H1 (cell line): ENCODE measurements around the gene POLD4. TPM values are rescaled to one million over a fixed set of nuclear protein-coding genes. Genes with fewer than 3 reads are reported as not detected.

ENCODE experiments used
- CTCF ChIA-PET: fragments of 300-600 bp; sonication (Branson Sonifier 250); formaldehyde crosslinking; loops from one replicate; lab custom pipeline; 2021; ENCODE audit not compliant: partially characterized antibody; lab: Charles Lee
- POLR2A ChIA-PET: fragments of 300-600 bp; sonication (Branson Sonifier 250); formaldehyde crosslinking; loops from one replicate; lab custom pipeline; 2021; ENCODE audit warnings: inconsistent platforms; ENCODE audit not compliant: partially characterized antibody; lab: Charles Lee
- DNase-seq, 2 experiments: peaks; one replicate each; pipeline versions ENCODE4 v3.0.0 to v3.0.0-alpha.2; 2010 to 2022; ENCODE audit warnings: low spot score in 2 of 2, low read depth in 1 of 2, mixed read lengths in 1 of 2
- FAIRE-seq: peaks from 2 replicates; lab custom pipeline; 2011; peaks lifted over from hg19 to GRCh38; lab: Jason Lieb, UNC
- H2AFZ ChIP-seq: 2 replicates; pipeline ENCODE4 v1.8.1; 2012; ENCODE audit warnings: low read length, inconsistent platforms
- H2AK5ac ChIP-seq: 2 replicates; pipeline ENCODE4 v1.6.1; 2013; ENCODE audit warnings: low read depth, low read length
- H2BK120ac ChIP-seq: replicated peaks from 2 replicates; pipeline ENCODE3; 2013; ENCODE audit warnings: low read depth, low read length, inconsistent platforms
- H2BK12ac ChIP-seq: 2 replicates; pipeline ENCODE4 v1.6.1; 2013; ENCODE audit warnings: low read depth, low read length
- H2BK15ac ChIP-seq: 2 replicates; pipeline ENCODE4 v1.6.1; 2013; ENCODE audit warnings: low read length
- H2BK20ac ChIP-seq: 2 replicates; pipeline ENCODE4 v1.6.1; 2013; ENCODE audit warnings: low read length
- H2BK5ac ChIP-seq: 2 replicates; pipeline ENCODE4 v1.6.1; 2013; ENCODE audit warnings: low read depth, low read length
- H3K14ac ChIP-seq: 2 replicates; pipeline ENCODE4 v1.6.1; 2013; ENCODE audit warnings: inconsistent platforms; ENCODE audit not compliant: insufficient read length
- H3K18ac ChIP-seq: 2 replicates; pipeline ENCODE4 v1.6.1; 2013; ENCODE audit warnings: low read length; ENCODE audit errors: extremely low read depth
- H3K23ac ChIP-seq: 2 replicates; pipeline ENCODE4 v1.6.1; 2013; ENCODE audit warnings: inconsistent platforms; ENCODE audit not compliant: insufficient read length
- H3K23me2 ChIP-seq: 2 replicates; pipeline ENCODE4 v1.6.1; 2013; ENCODE audit warnings: low read depth, low read length
- H3K27ac ChIP-seq: 2 replicates; pipeline ENCODE4 v1.6.1; 2011; ENCODE audit warnings: low read depth, low read length, inconsistent platforms
- H3K27me3 ChIP-seq, 4 experiments: replicated peaks in 1 of 4; 1 replicate in 1 of 4; 2 replicates in 3 of 4; pipeline versions ENCODE4 v1.6.1 to v1.8.1; 2011 to 2013; ENCODE audit warnings: low read length in 3 of 4, mild to moderate bottlenecking in 3 of 4, inconsistent platforms in 2 of 4, mixed read lengths in 2 of 4, moderate library complexity in 1 of 4; ENCODE audit not compliant: control insufficient read depth in 3 of 4, insufficient read depth in 3 of 4; ENCODE audit errors: extremely low read depth in 1 of 4
- H3K36me3 ChIP-seq, 4 experiments: 2 replicates each; pipeline versions ENCODE4 v1.6.1 to v1.8.1; 2011 to 2013; ENCODE audit warnings: mild to moderate bottlenecking in 4 of 4, low read length in 3 of 4, moderate library complexity in 2 of 4, control low read depth in 1 of 4, inconsistent platforms in 1 of 4; ENCODE audit not compliant: insufficient read depth in 4 of 4, control insufficient read depth in 2 of 4
- H3K4ac ChIP-seq: replicated peaks from 2 replicates; pipeline ENCODE3; 2013; ENCODE audit warnings: low read length, low read depth, mixed read lengths, inconsistent platforms; ENCODE audit not compliant: insufficient read length
- H3K4me1 ChIP-seq, 4 experiments: replicated peaks in 1 of 4; 1 replicate in 1 of 4; 2 replicates in 3 of 4; pipeline versions ENCODE4 v1.6.1 to v1.8.1; 2011 to 2013; ENCODE audit warnings: low read length in 3 of 4, inconsistent platforms in 2 of 4, mixed read lengths in 1 of 4; ENCODE audit not compliant: insufficient read depth in 4 of 4, control insufficient read depth in 3 of 4
- H3K4me2 ChIP-seq, 2 experiments: 2 replicates each; pipeline versions ENCODE4 v1.6.1 to v1.8.1; 2011 to 2013; ENCODE audit warnings: low read depth in 2 of 2, low read length in 2 of 2, control low read depth in 1 of 2, inconsistent platforms in 1 of 2, mild to moderate bottlenecking in 1 of 2; ENCODE audit not compliant: insufficient read depth in 1 of 2
- H3K4me3 ChIP-seq, 4 experiments: fragments of 200-600, 300-600 bp in 1 of 4; sonication (generic), shearing (Covaris generic), sonication (Bioruptor Twin) in 1 of 4; 2 replicates each; pipeline versions ENCODE4 v1.5.1 to v1.8.1; 2011 to 2016; ENCODE audit warnings: low read length in 4 of 4, low read depth in 3 of 4, control low read depth in 2 of 4, inconsistent platforms in 2 of 4, mild to moderate bottlenecking in 2 of 4, mixed read lengths in 1 of 4, moderate library complexity in 1 of 4; ENCODE audit not compliant: insufficient read depth in 2 of 4; ENCODE audit errors: extremely low read depth in 1 of 4
- H3K56ac ChIP-seq: replicated peaks from 2 replicates; pipeline ENCODE3; 2013; ENCODE audit warnings: low read depth, mild to moderate bottlenecking, mixed read lengths, low read length, inconsistent platforms; ENCODE audit not compliant: insufficient read length
- H3K79me1 ChIP-seq: 2 replicates; pipeline ENCODE4 v1.6.1; 2013; ENCODE audit warnings: low read depth, low read length, control low read depth
- H3K79me2 ChIP-seq, 2 experiments: 2 replicates each; pipeline versions ENCODE4 v1.6.1 to v1.8.1; 2012 to 2013; ENCODE audit warnings: low read length in 2 of 2, mild to moderate bottlenecking in 2 of 2, inconsistent platforms in 1 of 2; ENCODE audit not compliant: insufficient read depth in 2 of 2, control insufficient read depth in 1 of 2
- H3K9ac ChIP-seq, 4 experiments: replicated peaks in 1 of 4; 1 replicate in 1 of 4; 2 replicates in 3 of 4; pipeline versions ENCODE4 v1.6.1 to v1.8.1; 2011 to 2013; ENCODE audit warnings: low read depth in 3 of 4, low read length in 3 of 4, control low read depth in 2 of 4, mild to moderate bottlenecking in 2 of 4, moderate library complexity in 2 of 4, inconsistent platforms in 1 of 4; ENCODE audit errors: extremely low read depth in 1 of 4
- H3K9me3 ChIP-seq, 2 experiments: 2 replicates each; pipeline versions ENCODE4 v1.6.1 to v1.8.1; 2012 to 2013; ENCODE audit warnings: mild to moderate bottlenecking in 2 of 2, moderate library complexity in 2 of 2, control low read depth in 1 of 2, inconsistent platforms in 1 of 2, low read depth in 1 of 2, low read length in 1 of 2, mixed read lengths in 1 of 2; ENCODE audit not compliant: insufficient read depth in 2 of 2
- H4K20me1 ChIP-seq, 2 experiments: replicated peaks in 1 of 2; 2 replicates each; pipeline versions ENCODE3 to v1.8.1; 2011 to 2013; ENCODE audit warnings: inconsistent platforms in 2 of 2, low read length in 2 of 2, mild to moderate bottlenecking in 1 of 2; ENCODE audit not compliant: insufficient read depth in 2 of 2, control insufficient read depth in 1 of 2
- H4K5ac ChIP-seq: 2 replicates; pipeline ENCODE4 v1.6.1; 2013; ENCODE audit warnings: low read length, low read depth, mixed read lengths, inconsistent platforms; ENCODE audit not compliant: insufficient read length
- H4K8ac ChIP-seq: 2 replicates; pipeline ENCODE4 v1.8.0; 2013; ENCODE audit warnings: mild to moderate bottlenecking, moderate library complexity, low read length, inconsistent platforms; ENCODE audit not compliant: insufficient read depth; ENCODE audit errors: extremely low read depth
- H4K91ac ChIP-seq: replicated peaks from 2 replicates; pipeline ENCODE3; 2013; ENCODE audit warnings: low read length, mixed read lengths, inconsistent platforms; ENCODE audit not compliant: insufficient read length
- BACH1 ChIP-seq: IDR thresholded peaks from 2 replicates; pipeline ENCODE4 v1.6.1; 2012; ENCODE audit warnings: low read length, improper control_type of control experiment
- CEBPB ChIP-seq: IDR thresholded peaks from 2 replicates; pipeline ENCODE4 v1.6.1; 2012; ENCODE audit warnings: low read depth, low read length
- CREB1 ChIP-seq: IDR thresholded peaks from 2 replicates; pipeline ENCODE4 v1.6.1; 2012; ENCODE audit warnings: inconsistent platforms
- POLR2A ChIP-seq, 2 experiments: IDR thresholded peaks; 1 replicate in 1 of 2; 2 replicates in 1 of 2; pipeline ENCODE4 v1.6.1; 2011; ENCODE audit warnings: low read depth in 2 of 2, low read length in 2 of 2, mild to moderate bottlenecking in 2 of 2; ENCODE audit errors: control extremely low read depth in 1 of 2
- SAP30 ChIP-seq: fragments of 300-600 bp; sonication (generic); IDR thresholded peaks from 2 replicates; pipeline ENCODE4 v1.7.1; 2012; ENCODE audit warnings: low read length, moderate library complexity, mild to moderate bottlenecking, inconsistent platforms; ENCODE audit not compliant: insufficient read depth, insufficient replicate concordance
- SIRT6 ChIP-seq: IDR thresholded peaks from one replicate; pipeline ENCODE4 v1.7.1; 2012; ENCODE audit warnings: low read length, inconsistent platforms
- SIX5 ChIP-seq: IDR thresholded peaks from 2 replicates; pipeline ENCODE4 v1.6.1; 2011; ENCODE audit warnings: mild to moderate bottlenecking, low read depth, low read length
- SP2 ChIP-seq: IDR thresholded peaks from 2 replicates; pipeline ENCODE4 v1.6.1; 2012; ENCODE audit warnings: mild to moderate bottlenecking, low read length, inconsistent platforms
- TCF12 ChIP-seq: IDR thresholded peaks from 2 replicates; pipeline ENCODE4 v1.6.1; 2011; ENCODE audit warnings: low read depth, mild to moderate bottlenecking, low read length
- USF2 ChIP-seq: IDR thresholded peaks from 2 replicates; pipeline ENCODE4 v1.6.1; 2011; ENCODE audit warnings: low read length, improper control_type of control experiment
- WGBS, 2 experiments: shearing (Covaris generic) in 1 of 2; methylation state at CpG; one replicate each; pipeline versions ENCODE4 v1.1.6 to v1.1.7; 2013 to 2015; ENCODE audit warnings: low lambda C conversion rate in 2 of 2, mixed read lengths in 2 of 2, inconsistent platforms in 1 of 2, low coverage in 1 of 2, missing lambda C conversion rate in 1 of 2; ENCODE audit not compliant: insufficient replicate concordance in 2 of 2, insufficient coverage in 1 of 2, insufficient read length in 1 of 2; ENCODE audit errors: extremely low coverage in 1 of 2, missing lambda C conversion rate in 1 of 2; 5-methylcytosine and 5-hydroxymethylcytosine counted together
- polyA plus RNA-seq, 7 experiments: library from polyadenylated mRNA; depleted of rRNA in 3 of 7; stranded (reverse) in 5 of 7; unstranded in 2 of 7; fragments of >200 nt in 5 of 7; fragments of 200-250 nt in 2 of 7; gene quantifications; 1 replicate in 5 of 7; 2 replicates in 1 of 7; 4 replicates in 1 of 7; pipeline versions ENCODE4 v1.2.1 to v1.2.3, GENCODE V29; 2011 to 2013; ENCODE audit warnings: missing spikeins in 2 of 7, mixed read lengths in 2 of 7
- total RNA-seq: library from RNA; stranded (reverse); fragmentation: NEBNext Ultra II Directional; extraction: Animal tissue kit (Norgen Biotek cat#: 25700); gene quantifications from 2 replicates; pipeline ENCODE4 v1.2.1, GENCODE V29; 2021

Gene POLD4
- total and polyA plus RNA-seq, 2 of the 8 experiments (the other 6 are each of a cell fraction or from before 2014, with no cell fraction given): 21.2 to 46.7 TPM

- CTCF ChIA-PET: interaction anchor here (0.7 to 34.8 kb wide), 15 partner anchors 9 to 984 kb away, joined by 3 to 1305 read pairs (median 4); partner anchors contain the start of genes POLD4 and RAD9A
- Histone ChIP-seq H2BK12ac (peak overlapping the region; percentile 87; the same call in 1 of the 2 replicates), H4K8ac (no peak overlapping the region), H4K20me1 (peaks cover 0 to 3% of the 10 kb centered on the region in 2 experiments), H3K27me3 (peaks cover 0 to 40% (median 33%) of the 10 kb centered on the region in 4 experiments; a peak in 6 of 7 replicates), H2BK120ac (no peak overlapping the region), H3K56ac (no peak overlapping the region), H3K36me3 (no peaks in the 10 kb centered on the region), H2AFZ (no peak overlapping the region), H3K23me2 (peaks cover 17% of the 10 kb centered on the region; the same call in 1 of the 2 replicates), H3K9ac (no peak overlapping the region), H3K4me3 (no peak overlapping the region), H3K18ac (no peak overlapping the region; the same call in 1 of the 2 replicates), H3K4me2 (no peak overlapping the region), H3K14ac (no peak overlapping the region), H3K4me1 (peaks cover 0 to 32% (median 27%) of the 10 kb centered on the region in 4 experiments; a peak in 6 of 7 replicates), H3K79me2 (no peaks in the 10 kb centered on the region), H3K27ac (no peak overlapping the region), H4K91ac (no peak overlapping the region), H3K23ac (no peak overlapping the region), H3K9me3 (no peaks in the 10 kb centered on the region), H4K5ac (no peak overlapping the region), H3K4ac (no peak overlapping the region), H2AK5ac (no peak overlapping the region), H2BK5ac (no peak overlapping the region), H3K79me1 (no peaks in the 10 kb centered on the region), H2BK20ac (no peak overlapping the region), H2BK15ac (no peak overlapping the region)
- FAIRE-seq: no peak
- no peak for TF ChIP-seq CEBPB
- TF ChIP-seq SIX5: no peak
- no peak for TF ChIP-seq SIRT6
- no peak for TF ChIP-seq TCF12
- TF ChIP-seq SP2: no peak
- TF ChIP-seq SAP30: no peak
- no peak for TF ChIP-seq BACH1
- no peak for TF ChIP-seq POLR2A (IDR thresholded peaks at IDR 0.05; ENCODE audit: control extremely low read depth in 1 of 2, low read depth in 2 of 2, low read length in 2 of 2)
- no peak for TF ChIP-seq CREB1
- TF ChIP-seq USF2: no peak
- 58% methylated on average over 12 of the region's 12 CpGs; no CpG with 5 or more reads in 1 of the 2 experiments for WGBS, 2 experiments
- DNase-seq: no peak
- POLR2A ChIA-PET: interaction anchor here (0.8 to 1.4 kb wide), 10 partner anchors 7 to 257 kb away, joined by 3 to 6 read pairs (median 4); partner anchors contain the start of gene POLD4
Measured at GRCh38 chr11:67369801-67370284, 16.5 kb upstream of the POLD4 start.
